Stomach smooth muscle (tissue), 2 donors: ENCODE results near the gene CFDP1.

Experiments used
- H3K27ac ChIP-seq: one replicate; pipeline ENCODE4 v1.7.0; 2013; ENCODE audit warnings: mild to moderate bottlenecking, low read length, inconsistent platforms
- H3K27me3 ChIP-seq, 2 donors: one replicate each; pipeline ENCODE4 v1.7.0; 2013; ENCODE audit warnings: low read length in 2 of 2; ENCODE audit not compliant: insufficient read depth in 2 of 2, control insufficient read depth in 1 of 2
- H3K36me3 ChIP-seq, 2 donors: one replicate each; pipeline ENCODE4 v1.7.0; 2013; ENCODE audit warnings: low read length in 2 of 2; ENCODE audit not compliant: control insufficient read depth in 2 of 2, insufficient read depth in 2 of 2
- H3K4me1 ChIP-seq: one replicate; pipeline ENCODE4 v1.7.0; 2013; ENCODE audit warnings: low read length; ENCODE audit not compliant: control insufficient read depth, insufficient read depth
- H3K4me3 ChIP-seq, 2 donors: one replicate each; pipeline ENCODE4 v1.7.0; 2013; ENCODE audit warnings: low read length in 2 of 2
- H3K9ac ChIP-seq, 2 donors: one replicate each; pipeline ENCODE4 v1.7.0; 2013; ENCODE audit warnings: low read length in 2 of 2, mild to moderate bottlenecking in 1 of 2
- H3K9me3 ChIP-seq, 2 donors: one replicate each; pipeline ENCODE4 v1.7.0; 2013; ENCODE audit warnings: low read length in 2 of 2; ENCODE audit not compliant: control insufficient read depth in 2 of 2
- donor health status: healthy.
- donor health status: Pancreatic carcinoma.

Gene CFDP1

GRCh38 chr16:75256696-75257343 lies 176.5 kb downstream of the CFDP1 start:
- Histone ChIP-seq H3K4me1 (peaks cover 83% of the 10 kb centered on the region), H3K27me3 (no peaks in the 10 kb centered on the region), H3K9ac (peak overlapping the region in 1 of 2 donors; percentile 31)

DNA sequence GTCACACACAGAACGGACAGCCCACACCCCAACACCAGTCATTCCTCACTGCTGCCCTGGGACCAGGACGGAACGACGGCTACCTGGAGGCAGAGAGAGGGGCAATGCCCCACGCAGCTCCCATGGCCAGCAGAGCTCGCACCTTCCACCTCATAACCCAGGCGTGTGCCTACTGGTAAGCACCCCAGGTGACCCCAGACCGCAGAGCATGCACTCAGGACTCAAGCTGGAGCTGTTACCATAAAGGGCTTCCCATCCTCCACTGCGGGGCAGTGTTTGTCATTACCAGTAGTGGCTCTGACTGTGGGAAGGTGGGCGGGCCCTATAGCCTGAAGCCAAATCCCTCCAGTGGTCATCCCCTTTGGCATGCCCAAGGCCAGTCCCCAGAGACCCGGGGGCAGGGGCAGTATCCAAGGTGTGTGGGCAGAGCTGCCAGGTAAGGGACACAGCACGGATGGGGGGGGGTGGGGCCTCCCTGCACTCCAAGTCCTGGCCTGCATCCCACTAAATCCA lies 177.2 kb downstream of the CFDP1 start:
- H3K27me3 ChIP-seq = no peaks in the 10 kb centered on the region
- no peaks in the 10 kb centered on the region for H3K36me3 ChIP-seq
- H3K9me3 ChIP-seq = no peaks in the 10 kb centered on the region
- H3K9ac ChIP-seq = no peak overlapping the region
- peak overlapping the region; percentile 31 for H3K27ac ChIP-seq
- H3K4me1 ChIP-seq = peaks cover 77% of the 10 kb centered on the region
- peak overlapping the region in 1 of 2 donors; percentile 44 for H3K4me3 ChIP-seq

More at GRCh38 chr16:75256696-75257343, 176.5 kb downstream of the CFDP1 start:
- Histone ChIP-seq H3K36me3 (no peaks in the 10 kb centered on the region), H3K4me3 (peak overlapping the region in 1 of 2 donors; percentile 44), H3K9me3 (no peaks in the 10 kb centered on the region), H3K27ac (peak overlapping the region; percentile 31)

DNA sequence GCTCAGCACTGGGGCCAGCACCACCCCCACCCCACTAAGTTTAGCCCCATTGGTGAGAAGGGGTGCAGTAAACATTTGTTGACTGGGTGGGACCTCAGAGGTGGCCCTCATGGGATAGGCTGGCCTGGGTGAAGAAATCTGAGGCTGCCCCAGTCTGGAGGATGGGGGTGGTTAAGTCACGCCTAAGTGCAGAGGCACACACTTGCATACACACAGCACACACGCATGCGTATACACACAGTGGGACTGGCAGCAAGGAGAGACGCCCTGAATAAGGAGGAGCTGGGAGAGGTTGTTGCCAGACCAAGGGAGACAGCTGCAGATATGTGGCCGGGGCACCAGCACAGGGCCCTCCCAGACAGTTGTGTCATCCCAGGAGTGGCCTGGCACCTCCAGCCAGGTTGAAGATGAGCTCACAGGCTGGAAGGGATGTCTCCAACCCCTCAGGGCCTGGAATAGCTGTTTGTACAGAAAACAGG lies 178.9 kb downstream of the CFDP1 start:
- Histone ChIP-seq H3K4me1 (peaks cover 86% of the 10 kb centered on the region), H3K4me3 (no peak overlapping the region), H3K36me3 (no peaks in the 10 kb centered on the region), H3K9me3 (no peaks in the 10 kb centered on the region), H3K9ac (no peak overlapping the region), H3K27me3 (no peaks in the 10 kb centered on the region), H3K27ac (peak overlapping the region; percentile 46)

DNA sequence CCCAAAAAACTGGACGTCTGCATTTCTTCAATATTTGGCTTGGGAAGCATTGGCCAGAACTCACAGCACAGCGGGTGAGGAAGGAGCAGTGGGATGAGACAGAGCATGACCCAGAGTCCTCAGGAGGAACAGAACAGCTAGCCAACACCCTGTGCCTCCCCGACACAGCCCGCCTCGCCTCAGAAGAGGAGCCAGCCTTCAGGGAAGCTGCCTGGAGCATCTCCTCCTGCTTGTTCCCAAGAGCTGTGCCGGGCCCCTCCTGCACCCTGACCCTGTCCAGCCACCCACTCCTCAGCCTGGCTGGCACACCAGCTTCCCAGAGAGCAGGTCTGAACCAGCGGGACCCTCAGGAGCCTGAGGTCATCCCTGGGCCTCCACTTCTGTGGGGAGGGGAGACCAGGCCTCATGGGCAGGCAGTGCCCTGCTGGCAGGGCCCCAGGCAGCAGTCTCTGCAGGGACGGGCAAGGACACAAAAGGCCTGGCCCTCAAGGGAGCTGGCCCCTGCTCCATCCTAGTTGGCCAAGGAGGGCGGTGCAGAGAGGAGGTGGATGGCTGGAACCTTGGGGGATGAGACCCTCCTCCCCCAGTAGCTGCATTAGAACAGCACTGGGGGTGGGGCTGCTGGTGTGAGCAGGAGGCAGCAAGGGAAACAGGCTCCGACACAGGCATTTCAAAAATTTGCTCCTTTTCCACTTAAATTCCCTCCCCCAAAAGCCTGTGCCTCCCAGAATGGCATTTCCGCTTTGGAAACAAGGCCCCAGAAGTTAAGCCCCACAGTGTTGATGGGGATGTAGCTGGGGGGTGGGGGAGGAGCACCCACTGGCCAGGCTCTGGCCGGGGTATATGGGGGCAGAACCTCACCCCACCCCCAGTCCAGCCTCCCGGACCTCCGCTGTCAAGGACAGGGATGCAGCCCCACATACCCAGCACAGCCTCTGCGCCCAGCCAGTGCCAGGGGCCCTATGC lies 180.1 kb downstream of the CFDP1 start:
- H3K9me3 ChIP-seq = no peaks in the 10 kb centered on the region
- H3K4me3 ChIP-seq = peak overlapping the region in 1 of 2 donors; percentile 44
- H3K27me3 ChIP-seq = no peaks in the 10 kb centered on the region
- peak overlapping the region; percentile 86 for H3K27ac ChIP-seq
- peaks cover 88% of the 10 kb centered on the region for H3K4me1 ChIP-seq
- peak overlapping the region in 1 of 2 donors; percentile 40 for H3K9ac ChIP-seq
- H3K36me3 ChIP-seq = no peaks in the 10 kb centered on the region

GRCh38 chr16:75252049-75252864 lies 181.0 kb downstream of the CFDP1 start:
- peaks cover 88% of the 10 kb centered on the region for H3K4me1 ChIP-seq
- H3K9me3 ChIP-seq = no peaks in the 10 kb centered on the region
- peak overlapping the region; percentile 36 to 62 for H3K4me3 ChIP-seq
- peak overlapping the region; percentile 47 to 62 for H3K9ac ChIP-seq
- peak overlapping the region; percentile 86 for H3K27ac ChIP-seq
- no peaks in the 10 kb centered on the region for H3K36me3 ChIP-seq
- H3K27me3 ChIP-seq = no peaks in the 10 kb centered on the region

GRCh38 chr16:75251280-75252048 lies 181.8 kb downstream of the CFDP1 start, which contains the start of gene BCAR1:
BCAR1 (minus strand) TSS chr16:75251624; CDS start chr16:75251482, 142 bp downstream.
- H3K4me1 ChIP-seq = peaks cover 88% of the 10 kb centered on the region
- H3K4me3 ChIP-seq = peak within 1 kb of the TSS; percentile 74 to 81
- H3K9me3 ChIP-seq = no peaks in the 10 kb centered on the region
- H3K9ac ChIP-seq = peak within 1 kb of the TSS; percentile 66 to 69
- H3K36me3 ChIP-seq = no peaks in the 10 kb centered on the region
- H3K27me3 ChIP-seq = no peaks in the 10 kb centered on the region
- peak within 1 kb of the TSS; percentile 86 for H3K27ac ChIP-seq

DNA sequence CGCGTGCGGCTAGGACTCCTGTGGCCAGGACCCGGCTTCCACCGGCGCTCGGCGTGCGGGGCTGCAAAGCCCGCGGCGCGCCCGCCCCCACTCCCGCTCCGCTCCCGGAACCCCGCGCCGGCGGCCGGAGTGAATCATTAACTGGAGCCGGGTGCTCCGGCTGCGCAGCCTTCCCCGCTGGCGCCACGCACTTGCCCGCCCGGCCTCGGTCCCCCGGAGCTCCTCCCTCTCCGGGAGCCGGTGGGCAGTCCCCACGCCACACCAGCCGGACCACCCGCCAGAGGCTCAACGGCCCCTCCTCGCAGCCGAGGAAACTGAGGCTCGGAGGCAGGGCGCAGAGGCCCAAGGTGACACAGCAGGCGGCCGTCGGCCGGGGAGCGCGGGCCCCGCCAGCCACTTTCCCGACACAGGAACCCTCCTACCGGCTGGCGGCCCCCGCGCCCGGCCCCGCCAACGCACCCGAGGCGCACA lies 182.5 kb downstream of the CFDP1 start:
- Histone ChIP-seq H3K27ac (peak overlapping the region; percentile 76), H3K4me1 (peaks cover 88% of the 10 kb centered on the region), H3K36me3 (no peaks in the 10 kb centered on the region), H3K9me3 (no peaks in the 10 kb centered on the region), H3K4me3 (peak overlapping the region; percentile 74 to 81), H3K27me3 (no peaks in the 10 kb centered on the region), H3K9ac (peak overlapping the region; percentile 66 to 69)

DNA sequence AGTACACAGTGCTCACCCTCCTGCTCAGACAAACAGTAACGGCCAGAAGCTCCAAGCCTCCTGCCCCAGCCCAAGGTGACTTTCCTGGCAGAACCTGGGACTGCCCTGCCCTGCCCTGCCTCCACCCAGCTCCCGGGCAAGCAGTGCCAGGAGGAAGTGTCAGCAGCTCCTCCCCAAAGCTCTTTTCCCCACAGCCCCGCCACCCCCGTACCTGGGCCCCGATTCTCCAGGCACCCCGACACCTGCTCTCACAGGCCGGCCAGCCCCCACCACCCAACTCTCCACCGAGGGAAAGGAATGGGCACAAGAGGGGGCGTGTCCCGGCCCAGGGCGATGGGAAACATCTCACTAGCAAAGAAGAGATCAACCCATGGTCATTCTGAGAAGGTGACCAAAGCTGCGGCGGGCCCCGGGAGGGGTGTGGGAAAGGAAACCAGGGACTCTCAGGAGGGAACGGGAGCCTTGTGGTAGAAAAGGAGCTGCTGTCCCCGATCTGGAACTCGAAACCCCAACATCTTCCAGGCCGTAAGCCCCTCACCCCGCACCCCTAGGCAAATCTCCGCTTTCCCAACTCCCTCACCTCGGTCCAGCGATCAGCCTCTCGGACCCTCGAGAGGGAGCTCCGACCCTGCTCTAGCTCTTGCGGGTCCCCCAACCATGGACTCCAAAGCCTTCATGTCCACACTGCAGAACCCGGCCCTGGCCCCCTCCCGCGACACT lies 183.1 kb downstream of the CFDP1 start:
- Histone ChIP-seq H3K36me3 (no peaks in the 10 kb centered on the region), H3K4me1 (peaks cover 91% of the 10 kb centered on the region), H3K27ac (peak overlapping the region; percentile 76), H3K27me3 (no peaks in the 10 kb centered on the region), H3K4me3 (peak overlapping the region; percentile 74 to 81), H3K9me3 (no peaks in the 10 kb centered on the region), H3K9ac (peak overlapping the region; percentile 66 to 69)

- no peaks in the 10 kb centered on the region for H3K9me3 ChIP-seq
- no peaks in the 10 kb centered on the region for H3K27me3 ChIP-seq
- peak overlapping the region; percentile 36 to 69 for H3K9ac ChIP-seq
- H3K4me1 ChIP-seq = peaks cover 91% of the 10 kb centered on the region
- H3K27ac ChIP-seq = no peak overlapping the region
- H3K36me3 ChIP-seq = no peaks in the 10 kb centered on the region
- peak overlapping the region in 1 of 2 donors; percentile 81 for H3K4me3 ChIP-seq
These were observed 183.9 kb downstream of the CFDP1 start for GRCh38 chr16:75249441-75249840.
